ENCODE measurements around the gene SORBS1. TPM values are rescaled to one million over a fixed set of nuclear protein-coding genes. Genes with fewer than 3 reads are reported as not detected.
A peak's percentile ranks its signal among the peaks of the same experiment; 100 is the strongest.
"Not testable (repeated sequence)": the region's sequence is repeated elsewhere in the genome, so short reads cannot be mapped to it uniquely, and the experiment has no call there.

SORBS1 gene
- total and polyA plus RNA-seq, 2 experiments from 2014 or later: 11.0 to 20.6 TPM

GRCh38 chr10:95475003-95475383 lies 86.2 kb downstream of the SORBS1 start:
- peak overlapping the region; percentile 72 for H3K27ac ChIP-seq
- H3K4me3 ChIP-seq: no peak overlapping the region
- H3K27me3 ChIP-seq: no peaks in the 10 kb centered on the region
- peaks cover 58% of the 10 kb centered on the region for H3K4me1 ChIP-seq (ENCODE audit: low read depth)
- no peaks in the 10 kb centered on the region for H3K36me3 ChIP-seq
- no peak for TF ChIP-seq CTCF (IDR thresholded peaks at IDR 0.05; ENCODE audit: low read depth, low read length)
- H3K9me3 ChIP-seq (ENCODE audit: low read depth): no peaks in the 10 kb centered on the region
- no peak for DNase-seq (ENCODE audit: low read depth in 1 of 2, low spot score in 1 of 2)

- H3K9me3 ChIP-seq (ENCODE audit: low read depth): no peaks in the 10 kb centered on the region
- H3K27ac ChIP-seq: peak overlapping the region; percentile 72
- H3K4me1 ChIP-seq (ENCODE audit: low read depth): peaks cover 58% of the 10 kb centered on the region
- no peaks in the 10 kb centered on the region for H3K36me3 ChIP-seq
- no peak overlapping the region for H3K4me3 ChIP-seq
- no peaks in the 10 kb centered on the region for H3K27me3 ChIP-seq
- TF ChIP-seq CTCF (IDR thresholded peaks at IDR 0.05; ENCODE audit: low read depth, low read length): no peak
- peak in 1 of 2 donors; percentile 65 for DNase-seq (ENCODE audit: low read depth in 1 of 2, low spot score in 1 of 2)
Measured at GRCh38 chr10:95474228-95475002, 86.8 kb downstream of the SORBS1 start.

DNA sequence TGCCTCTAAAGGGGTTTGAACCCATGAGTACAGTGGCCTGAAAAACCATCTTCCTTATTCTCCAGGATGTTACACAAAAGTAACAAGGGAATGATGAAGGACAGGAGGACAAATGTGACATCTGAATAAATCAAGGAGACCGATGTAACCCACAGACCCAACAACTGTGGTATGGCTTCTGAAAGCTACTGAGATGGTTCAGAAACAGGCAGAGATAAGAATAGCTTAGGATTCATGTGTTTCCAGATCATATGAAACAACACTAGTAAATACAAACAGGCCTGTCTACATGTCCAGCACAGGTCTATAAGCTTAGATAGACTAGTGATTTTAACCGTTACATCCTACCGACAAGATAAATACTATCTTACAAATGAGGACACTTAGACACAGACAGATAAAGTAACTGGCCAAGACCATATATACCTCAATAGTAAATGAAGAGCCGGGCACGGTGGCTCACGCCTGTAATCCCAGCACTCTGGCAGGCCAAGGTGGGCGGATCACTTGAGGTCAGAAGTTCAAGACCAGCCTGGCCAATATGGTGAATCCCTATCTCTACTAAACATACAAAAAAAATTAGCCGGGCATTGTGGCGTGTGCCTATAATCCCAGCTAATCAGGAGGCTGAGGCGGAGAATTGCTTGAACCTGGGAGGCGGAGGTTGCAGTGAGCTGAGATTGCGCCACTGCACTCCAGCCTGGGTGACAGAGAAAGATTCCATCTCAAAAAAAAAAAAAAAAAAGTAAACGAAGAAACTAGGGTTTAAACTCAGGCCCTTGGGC lies 88.7 kb downstream of the SORBS1 start:
- Histone ChIP-seq H3K27me3 (no peaks in the 10 kb centered on the region), H3K9me3 (ENCODE audit: low read depth) (no peaks in the 10 kb centered on the region), H3K4me1 (ENCODE audit: low read depth) (peaks cover 58% of the 10 kb centered on the region), H3K4me3 (no peak overlapping the region), H3K36me3 (no peaks in the 10 kb centered on the region), H3K27ac (no peak overlapping the region)
- TF ChIP-seq CTCF (IDR thresholded peaks at IDR 0.05; ENCODE audit: low read depth, low read length): no peak
- no peak for DNase-seq (ENCODE audit: low read depth in 1 of 2, low spot score in 1 of 2)

DNA sequence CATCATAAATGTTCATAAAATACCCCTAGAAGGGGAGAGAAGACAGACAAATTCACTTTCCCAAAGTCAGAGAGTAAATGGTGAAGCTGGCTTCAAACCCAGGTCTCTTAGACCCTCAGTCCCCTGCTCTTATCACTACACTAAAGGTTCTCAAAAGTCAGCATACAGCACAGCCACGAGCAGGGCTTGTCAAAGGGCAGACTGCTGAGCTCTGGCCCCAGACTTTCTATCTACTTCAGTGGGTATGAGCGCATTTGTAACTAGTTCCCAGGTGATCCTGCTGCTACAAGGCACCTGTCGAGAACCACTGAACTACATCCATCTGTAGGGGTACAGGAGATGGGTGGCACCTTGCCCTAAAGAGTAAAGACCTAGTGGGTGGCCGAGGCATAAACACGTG lies 91.5 kb downstream of the SORBS1 start:
- no peak for TF ChIP-seq CTCF (IDR thresholded peaks at IDR 0.05; ENCODE audit: low read depth, low read length)
- H3K27me3 ChIP-seq: no peaks in the 10 kb centered on the region
- no peaks in the 10 kb centered on the region for H3K36me3 ChIP-seq
- DNase-seq (ENCODE audit: low read depth in 1 of 2, low spot score in 1 of 2): peak in 1 of 2 donors; percentile 59
- no peak overlapping the region for H3K4me3 ChIP-seq
- H3K27ac ChIP-seq: peak overlapping the region; percentile 85
- no peaks in the 10 kb centered on the region for H3K9me3 ChIP-seq (ENCODE audit: low read depth)
- peaks cover 52% of the 10 kb centered on the region for H3K4me1 ChIP-seq (ENCODE audit: low read depth)

GRCh38 chr10:95469251-95469650 lies 91.9 kb downstream of the SORBS1 start:
- no peak for TF ChIP-seq CTCF (IDR thresholded peaks at IDR 0.05; ENCODE audit: low read depth, low read length)
- no peaks in the 10 kb centered on the region for H3K9me3 ChIP-seq (ENCODE audit: low read depth)
- no peak overlapping the region for H3K4me3 ChIP-seq
- H3K27ac ChIP-seq: peak overlapping the region; percentile 85
- DNase-seq (ENCODE audit: low read depth in 1 of 2, low spot score in 1 of 2): no peak
- no peaks in the 10 kb centered on the region for H3K36me3 ChIP-seq
- peaks cover 51% of the 10 kb centered on the region for H3K4me1 ChIP-seq (ENCODE audit: low read depth)
- H3K27me3 ChIP-seq: no peaks in the 10 kb centered on the region

DNA sequence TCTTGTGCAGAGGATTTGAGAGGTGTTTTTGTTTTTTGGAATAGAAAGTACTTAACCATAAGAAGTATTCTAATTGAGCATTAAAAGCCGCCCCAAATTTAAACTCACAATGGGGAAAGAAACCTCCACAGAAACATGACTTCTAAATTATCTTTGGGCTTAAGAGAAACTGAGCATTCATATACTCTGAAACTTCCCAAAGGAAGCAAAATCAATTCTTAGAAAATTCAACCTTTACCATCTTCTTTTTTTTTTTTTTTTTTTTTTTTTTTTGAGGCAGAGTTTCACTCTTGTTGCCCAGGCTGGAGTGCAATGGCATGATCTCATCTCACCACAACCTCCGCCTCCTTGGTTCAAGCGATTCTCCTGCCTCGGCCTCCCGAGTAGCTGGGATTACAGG lies 93.5 kb downstream of the SORBS1 start:
- not testable (repeated sequence) for H3K27me3 ChIP-seq; H3K4me3 ChIP-seq; H3K9me3 ChIP-seq (ENCODE audit: low read depth); H3K36me3 ChIP-seq; DNase-seq (ENCODE audit: low read depth in 1 of 2, low spot score in 1 of 2)
- Histone ChIP-seq H3K4me1 (ENCODE audit: low read depth) (peaks cover 58% of the 10 kb centered on the region), H3K27ac (peak overlapping the region; percentile 97)
